Measurements from ENCODE around the gene OR6M1.

Gene OR6M1

DNA sequence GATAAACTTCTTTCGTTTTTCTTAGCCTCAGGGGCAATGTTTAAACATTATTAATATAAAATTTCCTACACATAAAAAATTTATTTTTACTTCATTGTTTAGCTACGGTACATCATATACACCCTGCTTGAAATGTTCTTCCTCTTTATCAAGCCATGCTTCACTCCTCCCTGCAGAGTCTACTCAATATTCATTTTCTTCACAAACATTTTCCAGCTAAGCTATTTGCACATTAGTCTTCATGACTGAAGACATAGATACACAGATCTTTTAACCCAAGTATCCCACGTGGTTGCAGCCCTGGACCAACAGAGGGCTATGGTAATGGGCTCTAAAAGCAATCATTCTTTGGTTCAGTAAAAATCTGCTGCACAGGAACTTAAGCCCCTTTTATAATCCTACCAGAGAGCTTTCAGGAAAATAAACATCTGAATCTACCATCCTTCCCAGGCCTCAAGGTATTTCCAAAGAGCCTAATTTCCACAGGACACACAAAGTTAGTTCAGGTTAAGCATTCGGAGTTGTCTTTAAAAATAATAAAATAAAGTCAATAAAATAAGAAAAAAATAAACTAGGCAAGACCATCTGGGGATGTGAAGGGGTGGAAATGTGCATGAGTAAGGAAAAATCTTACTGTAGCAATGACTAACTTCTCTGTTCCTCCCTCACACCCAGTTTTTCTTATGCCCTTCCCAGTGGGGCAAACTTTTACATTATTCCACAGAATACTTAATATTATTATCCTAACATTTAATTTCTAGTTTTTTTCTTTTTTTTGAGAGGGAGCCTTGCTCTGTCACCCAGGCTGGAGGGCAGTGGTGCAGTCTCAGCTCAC lies 30.2 kb downstream of the OR6M1 start:
- DNase-seq (ENCODE audit: low spot score): no peak

- DNase-seq (ENCODE audit: low spot score): no peak
Observed at GRCh38 chr11:123775289-123775688, 30.9 kb downstream of the OR6M1 start.

DNA sequence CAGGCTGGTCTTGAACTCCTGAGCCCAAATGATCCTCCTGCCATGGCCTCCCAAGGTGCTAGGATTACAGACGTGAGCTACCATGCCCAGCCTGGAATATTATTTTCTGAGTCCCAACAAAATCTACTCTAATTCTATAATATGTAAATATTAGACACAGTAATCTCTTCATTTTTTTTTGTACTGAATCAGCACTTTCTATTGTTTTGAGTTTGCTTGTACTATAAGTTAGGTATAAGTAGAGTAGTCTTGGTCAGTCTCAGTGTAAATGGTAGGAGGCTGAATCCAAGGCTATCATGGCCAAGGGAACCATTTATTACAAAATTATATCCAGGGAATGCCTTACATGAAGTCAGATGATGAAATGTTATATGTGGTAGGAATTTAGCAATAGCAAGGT lies 32.2 kb downstream of the OR6M1 start:
- no peak for DNase-seq (ENCODE audit: low spot score)

- DNase-seq (ENCODE audit: low spot score): no peak
Observed at GRCh38 chr11:123773026-123773425, 33.1 kb downstream of the OR6M1 start.

DNA sequence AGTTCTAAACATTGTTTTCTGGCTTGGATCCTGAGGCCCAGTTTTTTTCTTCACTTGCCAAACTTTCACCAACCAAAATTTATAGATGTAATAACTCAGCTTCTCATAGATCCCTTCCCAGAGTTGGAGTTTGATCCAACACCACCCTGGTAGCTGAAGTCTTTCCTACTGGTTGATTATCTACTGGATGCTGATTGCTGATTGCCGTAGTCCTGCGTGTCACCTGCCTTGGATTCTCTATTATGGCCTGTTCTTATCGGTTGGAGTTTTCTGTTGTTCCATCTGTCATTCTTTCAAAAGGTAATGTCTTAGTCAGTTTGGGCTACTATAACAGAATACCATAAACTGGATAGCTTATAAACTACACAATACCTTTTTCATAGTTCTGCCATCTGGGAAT lies 34.5 kb downstream of the OR6M1 start:
- no peak for DNase-seq (ENCODE audit: low spot score)

GRCh38 chr11:123770712-123771111 lies 35.4 kb downstream of the OR6M1 start:
- DNase-seq (ENCODE audit: low spot score): no peak

- no peak for DNase-seq (ENCODE audit: low spot score)
Observed at GRCh38 chr11:123765601-123766000, 40.5 kb downstream of the OR6M1 start.

GRCh38 chr11:123762422-123762821 lies 43.7 kb downstream of the OR6M1 start:
- DNase-seq (ENCODE audit: low spot score): no peak

DNA sequence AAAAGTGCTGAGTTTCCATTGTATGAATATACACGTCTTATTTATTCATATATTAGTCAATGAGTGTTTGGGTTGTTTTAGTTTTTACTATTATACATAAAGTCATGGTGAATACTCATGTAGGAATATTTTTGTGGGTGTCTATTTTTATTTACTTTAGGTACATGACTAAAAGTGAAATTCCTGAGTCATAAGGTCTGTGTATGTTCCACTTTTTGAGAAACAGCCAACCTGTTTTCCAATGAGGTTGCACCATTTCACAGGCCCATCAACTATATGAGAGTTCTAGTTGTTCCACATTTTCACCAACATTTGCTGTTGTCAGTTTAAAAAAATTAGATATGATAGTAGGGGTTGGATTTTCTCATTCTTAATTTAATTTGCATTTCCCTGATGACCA lies 45.3 kb downstream of the OR6M1 start:
- no peak for DNase-seq (ENCODE audit: low spot score)

DNA sequence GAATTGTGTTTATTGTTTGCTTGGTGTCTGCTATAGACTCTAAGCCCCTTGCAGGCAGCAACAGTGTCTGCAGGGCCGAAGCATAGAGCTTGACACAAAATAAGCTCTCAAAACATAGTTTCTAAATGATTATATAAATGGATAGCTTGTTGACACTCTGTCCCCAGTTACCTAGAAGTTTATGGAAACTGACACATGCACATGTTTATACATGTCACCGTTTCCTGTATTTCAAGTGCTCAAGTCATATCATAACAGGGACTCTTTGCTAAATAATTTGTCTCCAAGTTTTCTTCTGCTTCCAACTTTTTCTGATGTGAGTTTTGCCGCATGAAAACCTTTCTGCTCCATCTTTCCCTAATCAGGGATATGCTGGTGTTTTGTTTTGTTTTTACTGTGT lies 48.2 kb downstream of the OR6M1 start:
- DNase-seq (ENCODE audit: low spot score): no peak

DNA sequence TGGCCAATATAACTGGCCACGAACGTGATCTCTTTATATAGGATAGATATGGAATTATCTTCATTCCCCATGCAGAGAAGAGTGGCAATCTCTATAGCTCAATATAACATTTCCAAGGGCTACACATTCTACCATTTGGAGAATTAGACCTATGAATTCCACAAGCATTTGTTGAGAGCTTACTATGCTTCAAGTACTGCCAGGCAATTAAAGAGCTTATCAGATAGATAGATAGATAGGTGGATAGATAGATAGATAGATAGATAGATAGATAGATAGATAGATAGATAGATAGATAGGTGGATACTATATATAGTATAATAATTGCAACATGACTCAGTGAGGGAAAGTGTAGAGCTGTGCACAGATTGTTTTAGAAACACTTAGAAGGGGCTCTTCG lies 50.3 kb downstream of the OR6M1 start:
- no peak for DNase-seq (ENCODE audit: low spot score)
